SK-N-SH treated with all-trans-retinoic acid at 6 μM for 48 hours (cell line): ENCODE results near the gene CDK12.

Experiments used
- BACH2 ChIP-seq: fragments of 250-450 bp; sonication (Bioruptor Pico); IDR thresholded peaks from 2 replicates; pipeline ENCODE4 v1.9.0; 2021; ENCODE audit warnings: mild to moderate bottlenecking, borderline replicate concordance
- CREB5 ChIP-seq: fragments of 250-450 bp; sonication (Bioruptor Pico); IDR thresholded peaks from 2 replicates; pipeline ENCODE4 v1.5.1; 2020; ENCODE audit warnings: low read depth, mild to moderate bottlenecking, moderate library complexity
- CSRNP3 ChIP-seq: fragments of 250-450 bp; sonication (Bioruptor Pico); IDR thresholded peaks from 2 replicates; pipeline ENCODE4 v1.5.1; 2021; ENCODE audit warnings: mild to moderate bottlenecking, moderate library complexity
- ISL1 ChIP-seq: fragments of 250-450 bp; sonication (Bioruptor Pico); IDR thresholded peaks from 2 replicates; pipeline ENCODE4 v2.1.2; 2022; ENCODE audit warnings: mild to moderate bottlenecking, moderate library complexity
- OSR1 ChIP-seq: fragments of 250-450 bp; sonication (Bioruptor Pico); IDR thresholded peaks from 2 replicates; pipeline ENCODE4 v1.8.0; 2022; ENCODE audit warnings: moderate library complexity, mild to moderate bottlenecking, inconsistent platforms
- PATZ1 ChIP-seq: fragments of 250-450 bp; sonication (Bioruptor Pico); IDR thresholded peaks from 2 replicates; pipeline ENCODE4 v1.8.0; 2020; ENCODE audit warnings: mild to moderate bottlenecking, moderate library complexity, borderline replicate concordance
- PPARA ChIP-seq: fragments of 250-450 bp; sonication (Bioruptor Pico); IDR thresholded peaks from 2 replicates; pipeline ENCODE4 v1.5.0; 2020; ENCODE audit warnings: mild to moderate bottlenecking, borderline replicate concordance
- RARB ChIP-seq: fragments of 250-450 bp; sonication (Bioruptor Pico); IDR thresholded peaks from 2 replicates; pipeline ENCODE4 v1.8.0; 2021; ENCODE audit warnings: mild to moderate bottlenecking, moderate library complexity
- TCF4 ChIP-seq: fragments of 250-450 bp; sonication (Bioruptor Pico); IDR thresholded peaks from 2 replicates; pipeline ENCODE4 v1.8.0; 2021; ENCODE audit warnings: mild to moderate bottlenecking, moderate library complexity, borderline replicate concordance
- ZFP3 ChIP-seq: fragments of 250-450 bp; sonication (Bioruptor Pico); IDR thresholded peaks from 2 replicates; pipeline ENCODE4 v1.5.0; 2020; ENCODE audit warnings: mild to moderate bottlenecking, moderate library complexity
- ZFP30 ChIP-seq: fragments of 450-650 bp; formaldehyde crosslinking; IDR thresholded peaks from 2 replicates; pipeline ENCODE4 v1.5.0; 2022; ENCODE audit warnings: mild to moderate bottlenecking, moderate library complexity
- ZNF565 ChIP-seq: fragments of 450-650 bp; formaldehyde crosslinking; conservative IDR thresholded peaks from 2 replicates; pipeline ENCODE4 v1.5.0; 2020; ENCODE audit warnings: low read depth, mild to moderate bottlenecking, moderate library complexity
- ZNF70 ChIP-seq: fragments of 450-650 bp; formaldehyde crosslinking; IDR thresholded peaks from 2 replicates; pipeline ENCODE4 v1.5.0; 2020; ENCODE audit warnings: mild to moderate bottlenecking, moderate library complexity
- ZNF8 ChIP-seq: fragments of 450-650 bp; formaldehyde crosslinking; IDR thresholded peaks from 2 replicates; pipeline ENCODE4 v1.5.0; 2020; ENCODE audit warnings: mild to moderate bottlenecking, moderate library complexity

- TF ChIP-seq ZFP30 (CRISPR knock-in tag) (no peak), PATZ1 (CRISPR knock-in tag) (no peak), ZNF8 (no peak), ISL1 (no peak), ZFP3 (CRISPR knock-in tag) (no peak), CSRNP3 (CRISPR knock-in tag) (no peak), PPARA (CRISPR knock-in tag) (no peak), ZNF70 (CRISPR knock-in tag) (no peak), ZNF565 (CRISPR knock-in tag) (no peak), BACH2 (no peak), RARB (no peak), CREB5 (CRISPR knock-in tag) (no peak), OSR1 (CRISPR knock-in tag) (no peak), TCF4 (no peak)
These were observed 26.7 kb downstream of the CDK12 start for GRCh38 chr17:39487946-39488345.
